HepG2 (cell line): ENCODE results near the gene ARPIN. TPM values are rescaled to one million over a fixed set of nuclear protein-coding genes. Genes with fewer than 3 reads are reported as not detected.

ENCODE experiments used
- ATAC-seq: fragments of 200-7000 bp; cut with Tn5 transposase; 3 replicates; pipeline ENCODE4 v1.9.1; 2020; ENCODE audit warnings: mild to moderate bottlenecking, moderate library complexity
- BruUV-seq: library from RNA; stranded (reverse); fragments of 400-500 nt; replicated peaks from 2 replicates; lab custom pipeline; 2021; lab: Mats Ljungman, UMichigan
- CTCF ChIA-PET: fragments of 300-600 bp; formaldehyde crosslinking; extraction: SDS; loops from one replicate; lab custom pipeline; 2021; ENCODE audit warnings: low total read pairs, inconsistent platforms, low intra/inter-chr PET ratio; lab: Yijun Ruan, JAX
- POLR2A ChIA-PET: fragments of 350-600 bp; sonication (Branson Sonifier 250); formaldehyde crosslinking; loops from one replicate; lab custom pipeline; 2020; ENCODE audit warnings: antibody characterized with exemption, inconsistent platforms; lab: Yijun Ruan, JAX
- DNase-seq: peaks from one replicate; pipeline ENCODE4 v3.0.0-alpha.2; 2015; ENCODE audit warnings: low spot score
- FAIRE-seq: peaks from 3 replicates; lab custom pipeline; 2011; peaks lifted over from hg19 to GRCh38; lab: Jason Lieb, UNC
- H2AFZ ChIP-seq: one replicate; pipeline ENCODE4 v1.6.1; 2011; ENCODE audit warnings: low read length, inconsistent platforms
- H3K27ac ChIP-seq: fragments of 300-600 bp; 3 replicates; pipeline ENCODE4 v1.8.0; 2011; ENCODE audit warnings: mixed run types, mild to moderate bottlenecking, mixed read lengths, low read length, inconsistent platforms; ENCODE audit not compliant: insufficient read depth; ENCODE audit errors: extremely low read length
- H3K27me3 ChIP-seq, 2 experiments: fragments of 200-600 bp in 1 of 2; 2 replicates in 1 of 2; 3 replicates in 1 of 2; pipeline versions ENCODE4 v1.6.0 to v1.8.0; 2011; ENCODE audit warnings: low read length in 2 of 2, mild to moderate bottlenecking in 2 of 2, moderate library complexity in 2 of 2, inconsistent platforms in 1 of 2; ENCODE audit not compliant: insufficient read depth in 2 of 2, control insufficient read depth in 1 of 2
- H3K36me3 ChIP-seq, 2 experiments: fragments of 200-600 bp in 1 of 2; replicated peaks in 1 of 2; 2 replicates in 1 of 2; 3 replicates in 1 of 2; pipeline versions ENCODE4 v1.5.1 to v1.8.0; 2011; ENCODE audit warnings: low read length in 2 of 2, inconsistent platforms in 1 of 2; ENCODE audit not compliant: insufficient read depth in 2 of 2, control insufficient read depth in 1 of 2
- H3K4me1 ChIP-seq: 2 replicates; pipeline ENCODE4 v1.5.1; 2012; ENCODE audit warnings: low read length, inconsistent platforms; ENCODE audit not compliant: insufficient read depth
- H3K4me2 ChIP-seq: 2 replicates; pipeline ENCODE4 v1.6.0; 2011; ENCODE audit warnings: low read depth, low read length, inconsistent platforms
- H3K4me3 ChIP-seq, 3 experiments: fragments of 200-600 bp in 1 of 3; sonication (generic), shearing (Covaris generic) in 1 of 3; replicated peaks in 1 of 3; 2 replicates each; pipeline ENCODE4 v1.5.1; 2011 to 2016; ENCODE audit warnings: low read length in 3 of 3, inconsistent platforms in 2 of 3, low read depth in 2 of 3, mild to moderate bottlenecking in 2 of 3, control low read depth in 1 of 3, mixed read lengths in 1 of 3; ENCODE audit not compliant: insufficient read depth in 1 of 3
- H3K79me2 ChIP-seq: one replicate; pipeline ENCODE4 v1.6.1; 2011; ENCODE audit warnings: low read length, inconsistent platforms; ENCODE audit not compliant: insufficient read depth
- H3K9ac ChIP-seq: 2 replicates; pipeline ENCODE4 v1.6.0; 2011; ENCODE audit warnings: mild to moderate bottlenecking, low read depth, low read length, inconsistent platforms; ENCODE audit not compliant: insufficient read depth
- H3K9me3 ChIP-seq: 2 replicates; pipeline ENCODE4 v1.5.1; 2012; ENCODE audit warnings: mild to moderate bottlenecking, low read length
- H4K20me1 ChIP-seq: 2 replicates; pipeline ENCODE4 v1.6.0; 2011; ENCODE audit warnings: inconsistent platforms, mild to moderate bottlenecking, low read length, moderate library complexity; ENCODE audit not compliant: insufficient read depth
- ATF6 ChIP-seq: sonication (generic); formaldehyde crosslinking; conservative IDR thresholded peaks from 2 replicates; pipeline ENCODE4 v1.4.0; 2020; ENCODE audit warnings: missing genetic modification reagents
- DRAP1 ChIP-seq: IDR thresholded peaks from 2 replicates; pipeline ENCODE4 v1.6.1; 2016; ENCODE audit warnings: missing genetic modification reagents, missing compliant biosample characterization
- FOXC1 ChIP-seq: sonication (generic); formaldehyde crosslinking; IDR thresholded peaks from 2 replicates; pipeline ENCODE4 v1.8.0; 2022; ENCODE audit warnings: mild to moderate bottlenecking, missing genetic modification reagents, borderline replicate concordance
- FOXJ3 ChIP-seq: sonication (generic); formaldehyde crosslinking; IDR thresholded peaks from 2 replicates; pipeline ENCODE4 v1.4.0; 2020; ENCODE audit warnings: missing genetic modification reagents, mild to moderate bottlenecking, borderline replicate concordance
- GMEB1 ChIP-seq: sonication (generic); formaldehyde crosslinking; IDR thresholded peaks from 2 replicates; pipeline ENCODE4 v1.5.1; 2020; ENCODE audit warnings: missing genetic modification reagents, mild to moderate bottlenecking, borderline replicate concordance
- IRF2 ChIP-seq: IDR thresholded peaks from 2 replicates; pipeline ENCODE4 v1.6.1; 2018; ENCODE audit warnings: missing genetic modification reagents, missing compliant biosample characterization
- IRX3 ChIP-seq: sonication (generic); formaldehyde crosslinking; IDR thresholded peaks from 2 replicates; pipeline ENCODE4 v1.8.1; 2023; ENCODE audit warnings: mild to moderate bottlenecking, low read depth, missing genetic modification reagents, borderline replicate concordance
- MAFG ChIP-seq: sonication (generic); formaldehyde crosslinking; IDR thresholded peaks from 2 replicates; pipeline ENCODE4 v1.5.1; 2020; ENCODE audit warnings: mild to moderate bottlenecking, missing genetic modification reagents
- MEF2D ChIP-seq: sonication (generic); formaldehyde crosslinking; IDR thresholded peaks from 2 replicates; pipeline ENCODE4 v1.5.1; 2020; ENCODE audit warnings: mild to moderate bottlenecking, missing genetic modification reagents
- MYNN ChIP-seq: sonication (generic); formaldehyde crosslinking; IDR thresholded peaks from 2 replicates; pipeline ENCODE4 v1.4.0; 2020; ENCODE audit warnings: mild to moderate bottlenecking, low read depth, missing genetic modification reagents
- PHF5A ChIP-seq: IDR thresholded peaks from one replicate; pipeline ENCODE4 v1.6.1; 2018; ENCODE audit warnings: low read depth, missing genetic modification reagents; ENCODE audit not compliant: unreplicated experiment
- RAD51 ChIP-seq: fragments of 450-650 bp; IDR thresholded peaks from 2 replicates; pipeline ENCODE4 v1.6.1; 2016; ENCODE audit warnings: borderline replicate concordance
- SALL1 ChIP-seq: sonication (generic); formaldehyde crosslinking; IDR thresholded peaks from 2 replicates; pipeline ENCODE4 v1.8.0; 2022; ENCODE audit warnings: mild to moderate bottlenecking, missing genetic modification reagents
- TARDBP ChIP-seq: sonication (generic); formaldehyde crosslinking; IDR thresholded peaks from 2 replicates; pipeline ENCODE4 v1.8.0; 2022; ENCODE audit warnings: mild to moderate bottlenecking, missing genetic modification reagents
- ZNF18 ChIP-seq: sonication (generic); formaldehyde crosslinking; IDR thresholded peaks from 2 replicates; pipeline ENCODE4 v1.8.0; 2022; ENCODE audit warnings: mild to moderate bottlenecking, missing genetic modification reagents; ENCODE audit not compliant: insufficient replicate concordance
- ZNF333 ChIP-seq: sonication (generic); formaldehyde crosslinking; IDR thresholded peaks from 2 replicates; pipeline ENCODE4 v1.4.0; 2020; ENCODE audit warnings: mild to moderate bottlenecking, missing genetic modification reagents, borderline replicate concordance
- ZNF841 ChIP-seq: sonication (generic); formaldehyde crosslinking; IDR thresholded peaks from 2 replicates; pipeline ENCODE4 v1.8.1; 2023; ENCODE audit warnings: missing genetic modification reagents, borderline replicate concordance
- WGBS: methylation state at CpG from one replicate; pipeline ENCODE4 v1.1.6; 2017; ENCODE audit warnings: low lambda C conversion rate; 5-methylcytosine and 5-hydroxymethylcytosine counted together
- in situ Hi-C: cut with HindIII; loops from 2 replicates; pipeline ENCODE4 v1.10.0; 2017; ENCODE audit warnings: low pct_unique_long_range_greater_than_20kb; ENCODE audit not compliant: extremely low pct_ligation_motif_present
- intact Hi-C: fragments of 100-400 bp; cut with micrococcal nuclease; formaldehyde crosslinking; loops from one replicate; pipeline ENCODE4 v1.10.0; 2022; ENCODE audit not compliant: unreplicated experiment
- polyA plus RNA-seq, 8 experiments: library from polyadenylated mRNA; depleted of rRNA in 3 of 8; stranded (reverse) in 7 of 8; unstranded in 1 of 8; fragments of >200 nt; fragmentation: Illumina TruSeq in 4 of 8; extraction: Trizol in 4 of 8; gene quantifications; 2 replicates each; pipeline versions ENCODE4 v1.2.1 to v1.2.3, GENCODE V29; 2011 to 2016; ENCODE audit warnings: low read depth in 4 of 8, missing spikeins in 1 of 8, mixed read lengths in 1 of 8; ENCODE audit not compliant: insufficient read depth in 1 of 8
- total RNA-seq, 5 experiments: library from RNA; depleted of rRNA; stranded (reverse); fragments of >200 nt; fragmentation: Illumina TruSeq; extraction: Trizol; gene quantifications; 2 replicates each; pipeline ENCODE4 v1.2.3, GENCODE V29; 2016; ENCODE audit warnings: low read depth in 1 of 5

The ARPIN gene
- total and polyA plus RNA-seq, 2 of the 13 experiments (the other 11 are each of a cell fraction or from before 2014, with no cell fraction given): 2.8 to 5.0 TPM

- TF ChIP-seq ATF6 (no peak), FOXJ3 (CRISPR knock-in tag) (no peak)
Measured at GRCh38 chr15:89848970-89849292, 63.8 kb downstream of the ARPIN start (continued).

GRCh38 chr15:89847101-89847500, 65.7 kb downstream of the ARPIN start:
- CTCF ChIA-PET: no interaction called here
- TF ChIP-seq GMEB1 (CRISPR knock-in tag): no peak
- TF ChIP-seq SALL1 (CRISPR knock-in tag): no peak
- TF ChIP-seq IRX3: no peak
- TF ChIP-seq DRAP1 (CRISPR knock-in tag): no peak
- TF ChIP-seq IRF2: no peak
- no peak for TF ChIP-seq RAD51
- TF ChIP-seq ZNF333: no peak
- no peak for TF ChIP-seq FOXC1 (CRISPR knock-in tag)
- TF ChIP-seq MYNN (CRISPR knock-in tag): no peak
- TF ChIP-seq MEF2D (CRISPR knock-in tag): no peak
- TF ChIP-seq ZNF18 (CRISPR knock-in tag): no peak
- no peak for TF ChIP-seq TARDBP
- TF ChIP-seq PHF5A (CRISPR knock-in tag): no peak
- no peak for TF ChIP-seq ZNF841 (CRISPR knock-in tag)
- TF ChIP-seq MAFG (CRISPR knock-in tag): no peak
- Histone ChIP-seq H2AFZ (no peak overlapping the region), H3K4me1 (peaks cover 19% of the 10 kb centered on the region), H4K20me1 (no peaks in the 10 kb centered on the region), H3K27ac (no peak overlapping the region), H3K4me3 (no peak overlapping the region), H3K4me2 (no peak overlapping the region), H3K36me3 (peaks cover 1 to 15% of the 10 kb centered on the region in 2 experiments; a peak in 4 of 5 replicates), H3K9me3 (no peaks in the 10 kb centered on the region), H3K27me3 (no peaks in the 10 kb centered on the region), H3K79me2 (no peaks in the 10 kb centered on the region), H3K9ac (no peak overlapping the region)
- no TSS peak for BruUV-seq
- no peak for FAIRE-seq
- intact Hi-C loops: loop anchor here (5.0 kb wide), 1 partner anchor 35 kb away; the partner anchor contains the start of gene ANPEP
- no peak for DNase-seq
- WGBS: 91% methylated on average over 2 of the region's 2 CpGs
- POLR2A ChIA-PET: no interaction called here
- ATAC-seq: no peak
- in situ Hi-C loops: no loop called here
